Measurements from ENCODE around the gene CLSTN1. TPM values are rescaled to one million over a fixed set of nuclear protein-coding genes. Genes with fewer than 3 reads are reported as not detected.

CLSTN1 gene
- total and polyA plus RNA-seq, 2 of the 13 experiments (the other 11 are each of a cell fraction or from before 2014, with no cell fraction given): 19.7 to 29.8 TPM

DNA sequence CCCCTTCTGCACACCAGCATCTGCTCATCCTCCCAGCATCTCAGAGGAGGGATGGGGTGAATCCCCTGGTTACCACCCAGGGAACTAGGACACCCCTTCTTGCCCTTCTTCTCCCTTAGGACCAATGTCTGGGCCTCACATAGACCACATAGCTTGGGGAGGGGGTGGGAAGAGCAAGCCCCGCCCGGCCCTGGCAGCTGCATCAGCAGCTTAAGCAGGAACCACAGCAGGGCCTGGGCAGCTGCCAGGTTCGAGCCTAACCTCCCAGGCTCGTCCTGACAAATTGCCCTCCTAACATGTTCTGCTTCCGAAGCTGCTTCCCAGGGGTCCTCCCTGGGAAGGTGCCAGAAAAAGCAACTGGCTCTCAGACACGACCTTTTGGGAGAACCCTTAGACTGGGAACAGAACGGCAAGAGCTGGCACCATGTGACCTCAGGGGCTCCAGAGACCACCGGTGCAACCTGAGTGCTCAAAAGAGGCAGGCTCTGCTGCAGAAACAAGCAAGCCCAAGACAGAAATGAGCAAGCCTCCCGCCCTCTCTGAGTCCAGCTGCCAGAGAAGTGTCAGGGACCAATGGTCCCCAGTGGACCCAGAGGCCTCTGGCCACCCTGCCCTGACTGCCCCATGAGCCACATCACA, 18.4 kb upstream of the CLSTN1 start:
- TF ChIP-seq ZNF354B (CRISPR knock-in tag; IDR thresholded peaks at IDR 0.05) (no peak), SNRNP70 (IDR thresholded peaks at IDR 0.05; ENCODE audit: low read depth, low read length) (no peak), ZNF12 (CRISPR knock-in tag; IDR thresholded peaks at IDR 0.05) (peak; percentile 89)
- TF ChIP-seq, protein P1, sequence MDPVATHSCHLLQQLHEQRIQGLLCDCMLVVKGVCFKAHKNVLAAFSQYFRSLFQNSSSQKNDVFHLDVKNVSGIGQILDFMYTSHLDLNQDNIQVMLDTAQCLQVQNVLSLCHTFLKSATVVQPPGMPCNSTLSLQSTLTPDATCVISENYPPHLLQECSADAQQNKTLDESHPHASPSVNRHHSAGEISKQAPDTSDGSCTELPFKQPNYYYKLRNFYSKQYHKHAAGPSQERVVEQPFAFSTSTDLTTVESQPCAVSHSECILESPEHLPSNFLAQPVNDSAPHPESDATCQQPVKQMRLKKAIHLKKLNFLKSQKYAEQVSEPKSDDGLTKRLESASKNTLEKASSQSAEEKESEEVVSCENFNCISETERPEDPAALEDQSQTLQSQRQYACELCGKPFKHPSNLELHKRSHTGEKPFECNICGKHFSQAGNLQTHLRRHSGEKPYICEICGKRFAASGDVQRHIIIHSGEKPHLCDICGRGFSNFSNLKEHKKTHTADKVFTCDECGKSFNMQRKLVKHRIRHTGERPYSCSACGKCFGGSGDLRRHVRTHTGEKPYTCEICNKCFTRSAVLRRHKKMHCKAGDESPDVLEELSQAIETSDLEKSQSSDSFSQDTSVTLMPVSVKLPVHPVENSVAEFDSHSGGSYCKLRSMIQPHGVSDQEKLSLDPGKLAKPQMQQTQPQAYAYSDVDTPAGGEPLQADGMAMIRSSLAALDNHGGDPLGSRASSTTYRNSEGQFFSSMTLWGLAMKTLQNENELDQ (CRISPR knock-in tag; IDR thresholded peaks at IDR 0.05; ENCODE audit: borderline replicate concordance): no peak
- TF ChIP-seq, protein P2, sequence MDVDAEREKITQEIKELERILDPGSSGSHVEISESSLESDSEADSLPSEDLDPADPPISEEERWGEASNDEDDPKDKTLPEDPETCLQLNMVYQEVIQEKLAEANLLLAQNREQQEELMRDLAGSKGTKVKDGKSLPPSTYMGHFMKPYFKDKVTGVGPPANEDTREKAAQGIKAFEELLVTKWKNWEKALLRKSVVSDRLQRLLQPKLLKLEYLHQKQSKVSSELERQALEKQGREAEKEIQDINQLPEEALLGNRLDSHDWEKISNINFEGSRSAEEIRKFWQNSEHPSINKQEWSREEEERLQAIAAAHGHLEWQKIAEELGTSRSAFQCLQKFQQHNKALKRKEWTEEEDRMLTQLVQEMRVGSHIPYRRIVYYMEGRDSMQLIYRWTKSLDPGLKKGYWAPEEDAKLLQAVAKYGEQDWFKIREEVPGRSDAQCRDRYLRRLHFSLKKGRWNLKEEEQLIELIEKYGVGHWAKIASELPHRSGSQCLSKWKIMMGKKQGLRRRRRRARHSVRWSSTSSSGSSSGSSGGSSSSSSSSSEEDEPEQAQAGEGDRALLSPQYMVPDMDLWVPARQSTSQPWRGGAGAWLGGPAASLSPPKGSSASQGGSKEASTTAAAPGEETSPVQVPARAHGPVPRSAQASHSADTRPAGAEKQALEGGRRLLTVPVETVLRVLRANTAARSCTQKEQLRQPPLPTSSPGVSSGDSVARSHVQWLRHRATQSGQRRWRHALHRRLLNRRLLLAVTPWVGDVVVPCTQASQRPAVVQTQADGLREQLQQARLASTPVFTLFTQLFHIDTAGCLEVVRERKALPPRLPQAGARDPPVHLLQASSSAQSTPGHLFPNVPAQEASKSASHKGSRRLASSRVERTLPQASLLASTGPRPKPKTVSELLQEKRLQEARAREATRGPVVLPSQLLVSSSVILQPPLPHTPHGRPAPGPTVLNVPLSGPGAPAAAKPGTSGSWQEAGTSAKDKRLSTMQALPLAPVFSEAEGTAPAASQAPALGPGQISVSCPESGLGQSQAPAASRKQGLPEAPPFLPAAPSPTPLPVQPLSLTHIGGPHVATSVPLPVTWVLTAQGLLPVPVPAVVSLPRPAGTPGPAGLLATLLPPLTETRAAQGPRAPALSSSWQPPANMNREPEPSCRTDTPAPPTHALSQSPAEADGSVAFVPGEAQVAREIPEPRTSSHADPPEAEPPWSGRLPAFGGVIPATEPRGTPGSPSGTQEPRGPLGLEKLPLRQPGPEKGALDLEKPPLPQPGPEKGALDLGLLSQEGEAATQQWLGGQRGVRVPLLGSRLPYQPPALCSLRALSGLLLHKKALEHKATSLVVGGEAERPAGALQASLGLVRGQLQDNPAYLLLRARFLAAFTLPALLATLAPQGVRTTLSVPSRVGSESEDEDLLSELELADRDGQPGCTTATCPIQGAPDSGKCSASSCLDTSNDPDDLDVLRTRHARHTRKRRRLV (CRISPR knock-in tag; IDR thresholded peaks at IDR 0.05): no peak
- TF ChIP-seq, protein P3, sequence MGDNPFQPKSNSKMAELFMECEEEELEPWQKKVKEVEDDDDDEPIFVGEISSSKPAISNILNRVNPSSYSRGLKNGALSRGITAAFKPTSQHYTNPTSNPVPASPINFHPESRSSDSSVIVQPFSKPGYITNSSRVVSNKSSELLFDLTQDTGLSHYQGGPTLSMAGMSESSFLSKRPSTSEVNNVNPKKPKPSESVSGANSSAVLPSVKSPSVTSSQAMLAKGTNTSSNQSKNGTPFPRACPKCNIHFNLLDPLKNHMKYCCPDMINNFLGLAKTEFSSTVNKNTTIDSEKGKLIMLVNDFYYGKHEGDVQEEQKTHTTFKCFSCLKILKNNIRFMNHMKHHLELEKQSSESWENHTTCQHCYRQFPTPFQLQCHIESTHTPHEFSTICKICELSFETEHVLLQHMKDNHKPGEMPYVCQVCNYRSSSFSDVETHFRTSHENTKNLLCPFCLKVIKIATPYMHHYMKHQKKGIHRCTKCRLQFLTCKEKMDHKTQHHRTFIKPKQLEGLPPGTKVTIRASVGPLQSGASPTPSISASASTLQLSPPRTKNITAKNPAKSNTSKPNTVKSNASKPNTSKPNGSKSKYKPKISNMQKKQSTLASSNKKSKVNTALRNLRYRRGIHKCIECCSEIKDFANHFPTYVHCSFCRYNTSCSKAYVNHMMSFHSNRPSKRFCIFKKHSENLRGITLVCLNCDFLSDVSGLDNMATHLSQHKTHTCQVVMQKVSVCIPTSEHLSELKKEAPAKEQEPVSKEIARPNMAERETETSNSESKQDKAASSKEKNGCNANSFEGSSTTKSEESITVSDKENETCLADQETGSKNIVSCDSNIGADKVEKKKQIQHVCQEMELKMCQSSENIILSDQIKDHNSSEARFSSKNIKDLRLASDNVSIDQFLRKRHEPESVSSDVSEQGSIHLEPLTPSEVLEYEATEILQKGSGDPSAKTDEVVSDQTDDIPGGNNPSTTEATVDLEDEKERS (CRISPR knock-in tag; IDR thresholded peaks at IDR 0.05): no peak
- no peak for FAIRE-seq
- Histone ChIP-seq H3K4me3 (replicated peaks in 1 of 3; ENCODE audit: insufficient read depth in 1 of 3, low read depth in 2 of 3, low read length in 3 of 3) (no peak overlapping the region), H3K27ac (ENCODE audit: extremely low read length, insufficient read depth, low read length) (no peak overlapping the region), H3K27me3 (ENCODE audit: control insufficient read depth in 1 of 2, insufficient read depth in 2 of 2, low read length in 2 of 2) (no peaks in the 10 kb centered on the region; a peak in 1 of 5 replicates), H2AFZ (ENCODE audit: low read length) (no peak overlapping the region), H3K9me3 (ENCODE audit: low read length) (no peaks in the 10 kb centered on the region), H3K4me1 (ENCODE audit: insufficient read depth, low read length) (peaks cover 13% of the 10 kb centered on the region), H3K79me2 (ENCODE audit: insufficient read depth, low read length) (no peaks in the 10 kb centered on the region), H3K4me2 (ENCODE audit: low read depth, low read length) (no peak overlapping the region), H3K36me3 (replicated peaks in 1 of 2; ENCODE audit: control insufficient read depth in 1 of 2, insufficient read depth in 2 of 2, low read length in 2 of 2) (no peaks in the 10 kb centered on the region), H4K20me1 (ENCODE audit: insufficient read depth, low read length) (no peaks in the 10 kb centered on the region), H3K9ac (ENCODE audit: insufficient read depth, low read depth, low read length) (no peak overlapping the region)
- ChIA-PET POLR2A (no interaction called here), CTCF (ENCODE audit: low intra/inter-chr PET ratio, low total read pairs) (no interaction called here)
- no peak for ATAC-seq
- DNase-seq (ENCODE audit: low spot score): no peak
- WGBS (ENCODE audit: low lambda C conversion rate): no CpG with 5 or more reads among the region's 9 CpGs
- intact Hi-C loops (cut with micrococcal nuclease; ENCODE audit: unreplicated experiment) (no loop called here), in situ Hi-C loops (cut with HindIII; ENCODE audit: extremely low pct_ligation_motif_present, low pct_unique_long_range_greater_than_20kb) (no loop called here)
- BruUV-seq (replicated peaks): no TSS peak

Data from HepG2 (cell line).